GM21526 (cell line): Measurements from ENCODE around the gene EIF3A.
A peak's percentile ranks its signal among the peaks of the same experiment; 100 is the strongest.
"Not testable (repeated sequence)": the region's sequence is repeated elsewhere in the genome, so short reads cannot be mapped to it uniquely, and the experiment has no call there.

Experiments used
- ATAC-seq: cut with Tn5 transposase; IDR thresholded peaks from one replicate; pipeline ENCODE4 v1.9.1; 2021; ENCODE audit warnings: moderate library complexity; ENCODE audit not compliant: unreplicated experiment, low FRiP score

The EIF3A gene

DNA sequence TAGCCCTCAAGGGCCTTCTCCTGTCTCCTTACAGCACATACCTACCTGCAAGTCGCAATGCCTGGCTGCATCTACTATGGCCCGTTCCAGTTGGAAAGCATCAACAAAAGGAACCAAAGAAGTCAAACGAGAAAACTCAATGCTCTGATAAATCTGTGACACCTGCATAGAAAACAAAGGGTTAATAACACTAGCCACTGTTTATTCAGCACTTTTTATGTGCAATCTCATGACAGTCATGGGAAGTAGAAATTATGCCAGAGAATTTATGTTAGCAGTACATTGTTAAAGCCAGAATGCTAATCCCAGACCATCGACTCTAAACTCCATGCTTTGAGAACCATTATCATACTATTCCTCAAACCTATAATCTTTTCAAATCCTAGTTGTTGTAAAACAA lies 21.1 kb downstream of the EIF3A start:
- no peak for ATAC-seq

DNA sequence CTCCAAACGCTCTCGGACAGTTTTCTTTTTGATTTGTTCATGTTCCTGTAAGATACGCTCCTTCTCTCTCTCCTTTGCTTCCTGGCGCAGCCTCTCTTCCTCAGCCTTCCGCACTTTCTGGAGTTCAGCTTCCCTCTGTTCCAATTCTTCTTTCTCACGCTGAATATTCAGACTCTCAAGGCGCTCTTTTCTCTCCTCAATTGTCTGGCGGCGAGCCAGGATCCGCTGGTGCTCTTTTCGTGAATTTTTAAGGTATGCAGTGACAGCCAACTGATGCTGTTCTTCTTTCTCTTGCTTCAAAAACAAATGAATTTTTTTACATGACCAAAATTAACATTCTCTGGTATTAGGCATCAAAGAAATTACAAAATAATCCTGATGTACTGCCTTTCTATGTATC lies 22.6 kb downstream of the EIF3A start:
- no peak for ATAC-seq

DNA sequence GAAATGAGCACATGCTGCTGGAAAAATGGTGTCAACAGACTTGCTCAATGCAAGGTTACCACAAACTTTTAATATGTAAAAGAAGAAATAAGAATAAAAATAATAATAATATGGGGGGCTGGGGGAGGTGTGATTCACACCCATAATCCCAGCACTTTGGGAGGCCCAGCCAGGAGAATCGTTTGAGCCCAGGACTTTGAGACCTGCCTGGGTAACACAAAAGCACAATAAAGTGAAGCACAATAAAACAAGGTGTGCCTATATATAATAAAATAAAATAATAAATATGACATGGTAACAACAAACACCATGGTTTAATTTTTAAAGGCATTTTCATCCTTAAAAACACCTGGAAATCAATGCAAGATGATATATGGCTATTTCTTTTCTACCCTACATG lies 25.1 kb downstream of the EIF3A start:
- no peak for ATAC-seq

DNA sequence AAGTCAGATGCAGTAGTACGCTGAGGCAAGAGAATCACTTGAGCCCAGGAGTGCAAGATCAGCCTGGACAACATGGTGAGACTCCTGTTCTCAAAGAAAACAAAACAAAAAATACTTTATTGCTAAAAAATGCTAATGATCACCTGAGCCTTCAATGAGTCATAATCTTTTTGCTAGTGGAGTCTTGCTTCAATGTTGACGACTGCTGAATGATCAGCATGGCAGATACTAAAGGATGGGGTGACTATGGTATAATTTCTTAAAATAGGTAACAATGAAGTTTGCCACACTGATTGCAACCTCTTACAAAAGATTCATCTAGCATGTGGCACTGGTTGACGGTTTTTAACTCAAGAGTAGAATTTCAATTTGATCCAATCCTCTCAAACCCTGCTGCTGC lies 28.8 kb downstream of the EIF3A start:
- ATAC-seq, result no peak

DNA sequence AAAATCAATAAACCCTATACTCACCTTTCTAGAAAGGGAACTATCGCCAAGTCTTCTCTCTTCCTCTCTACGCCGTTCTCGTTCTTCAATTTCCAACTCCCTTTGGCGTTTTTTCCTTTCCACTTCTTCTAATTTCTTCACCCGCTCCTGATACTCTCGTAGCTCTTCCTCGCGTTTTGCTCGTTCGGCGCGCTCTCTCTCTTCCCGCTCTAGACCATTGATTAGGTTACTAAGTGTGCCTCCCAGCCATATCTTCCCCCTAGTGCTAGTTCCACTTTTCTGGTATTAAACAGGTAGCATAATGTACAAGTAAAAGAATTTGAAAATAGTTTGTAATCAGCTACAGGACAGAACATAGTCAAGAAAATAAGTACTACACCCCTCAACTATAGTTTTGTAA lies 30.8 kb downstream of the EIF3A start:
- no peak for ATAC-seq

DNA sequence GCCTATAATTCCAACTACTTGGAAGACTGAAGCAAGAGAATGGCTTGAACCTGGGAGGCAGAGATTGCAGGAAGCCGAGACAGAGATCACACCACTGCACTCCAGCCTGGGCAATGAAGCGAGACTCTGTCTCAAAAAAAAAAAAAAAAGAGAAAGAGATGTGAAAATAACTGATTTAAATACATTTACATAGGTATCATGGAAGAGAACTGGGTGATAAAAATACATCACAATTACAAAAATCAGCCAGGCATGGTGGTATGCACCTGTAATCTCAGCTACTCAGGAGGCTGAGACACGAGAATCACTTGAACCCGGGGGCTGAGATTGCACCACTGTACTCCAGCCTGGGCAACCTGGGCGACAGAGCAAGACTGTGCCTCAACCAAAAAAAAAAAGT lies 31.3 kb downstream of the EIF3A start:
- ATAC-seq, result no peak

DNA sequence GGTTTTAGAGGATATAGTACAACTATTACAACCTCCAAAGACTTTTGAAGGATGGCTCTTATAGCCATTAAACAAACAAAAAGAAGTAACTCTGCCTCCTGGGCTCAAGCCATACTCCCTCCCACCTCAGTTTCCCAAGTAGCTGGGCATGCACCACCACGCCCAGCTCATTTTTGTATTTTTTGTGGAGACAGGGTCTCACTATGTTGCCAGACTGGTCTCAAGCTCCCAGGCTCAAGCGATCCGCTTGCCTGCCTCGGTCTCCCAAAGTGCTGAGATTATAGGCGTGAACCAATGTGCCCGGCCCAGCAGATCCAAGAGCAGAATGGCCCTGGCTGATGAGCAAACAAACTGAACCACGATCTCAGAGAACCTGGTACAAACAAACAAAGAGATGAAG lies 35.1 kb downstream of the EIF3A start:
- ATAC-seq, result no peak

DNA sequence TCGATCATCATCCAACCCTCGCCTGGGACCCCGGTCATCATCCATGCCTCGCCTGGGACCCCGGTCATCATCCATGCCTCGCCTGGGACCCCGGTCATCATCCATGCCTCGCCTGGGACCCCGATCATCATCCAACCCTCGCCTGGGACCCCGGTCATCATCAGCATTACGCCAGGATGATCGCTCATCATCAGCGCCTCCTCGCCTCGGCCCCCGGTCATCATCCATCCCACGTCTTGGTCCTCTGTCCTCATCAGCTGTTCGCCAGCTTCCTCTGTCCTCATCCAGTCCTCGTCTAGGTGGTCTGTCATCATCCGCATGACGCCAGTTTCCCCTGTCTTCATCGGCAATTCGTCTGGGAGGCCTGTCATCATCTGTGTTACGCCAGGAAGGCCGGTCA lies 38.4 kb downstream of the EIF3A start:
- no peak for ATAC-seq

DNA sequence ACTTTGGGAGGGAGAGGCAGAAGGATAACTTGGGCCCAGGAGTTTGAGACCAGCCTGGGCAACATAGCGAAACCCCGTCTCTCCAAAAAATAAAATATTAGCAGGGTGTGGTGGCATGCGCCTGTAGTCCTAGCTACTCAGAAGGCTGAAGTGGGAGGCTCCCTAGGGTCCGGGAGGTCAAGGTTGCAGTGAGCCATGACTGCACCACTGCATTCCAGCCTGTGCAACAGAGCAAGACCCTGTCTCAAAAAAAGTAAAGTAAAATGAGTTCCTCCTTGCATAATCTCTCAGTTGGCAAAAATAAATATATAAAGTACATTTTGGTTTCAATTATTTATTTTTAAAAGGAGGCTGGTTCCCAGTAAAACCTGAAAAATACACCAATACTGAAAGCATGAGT lies 39.3 kb downstream of the EIF3A start:
- no peak for ATAC-seq

DNA sequence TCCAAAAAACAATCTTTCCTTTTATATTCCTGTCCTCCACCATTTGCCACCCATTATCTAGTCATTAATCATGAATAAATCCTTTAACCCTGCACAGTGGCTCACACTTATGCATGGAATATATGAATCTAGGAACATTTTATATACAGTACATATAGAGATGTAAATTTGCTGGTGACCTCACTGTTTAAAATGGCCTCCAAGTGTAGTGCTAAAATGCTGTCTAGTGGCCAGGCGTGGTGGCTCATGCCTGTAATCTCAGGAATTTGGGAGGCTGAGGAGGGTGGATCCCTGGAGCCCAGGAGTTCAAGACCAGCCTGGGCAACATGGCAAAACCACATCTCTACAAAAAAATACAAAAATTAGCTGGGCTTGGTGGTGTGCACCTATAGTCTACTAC lies 41.5 kb downstream of the EIF3A start:
- no peak for ATAC-seq

DNA sequence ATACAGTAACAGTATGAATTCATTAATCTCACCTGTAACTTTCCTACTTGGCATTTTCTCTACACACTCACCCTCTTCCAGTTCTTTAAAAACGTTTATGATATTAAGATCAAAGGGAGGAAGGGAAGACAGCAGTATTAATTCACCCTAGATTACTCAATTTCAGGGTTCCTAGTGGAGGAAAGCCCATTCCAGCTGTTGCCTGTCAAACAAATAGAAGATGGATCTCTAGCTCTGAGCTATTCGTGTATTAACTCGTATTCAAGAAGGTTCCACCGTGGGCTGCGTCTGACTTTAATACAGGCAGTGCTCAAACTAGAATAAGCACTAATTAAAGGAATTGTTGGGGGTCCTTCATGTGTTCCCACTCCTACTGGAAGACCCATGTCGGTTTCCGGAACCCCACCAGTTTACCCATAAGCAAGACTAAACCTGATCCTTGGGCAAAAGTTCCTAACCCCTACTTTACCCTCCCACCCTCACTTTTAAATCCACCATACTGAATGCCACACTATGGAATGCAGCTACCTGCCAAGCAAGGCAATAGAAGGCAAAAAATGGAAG lies 49.0 kb downstream of the EIF3A start:
- no peak for ATAC-seq

DNA sequence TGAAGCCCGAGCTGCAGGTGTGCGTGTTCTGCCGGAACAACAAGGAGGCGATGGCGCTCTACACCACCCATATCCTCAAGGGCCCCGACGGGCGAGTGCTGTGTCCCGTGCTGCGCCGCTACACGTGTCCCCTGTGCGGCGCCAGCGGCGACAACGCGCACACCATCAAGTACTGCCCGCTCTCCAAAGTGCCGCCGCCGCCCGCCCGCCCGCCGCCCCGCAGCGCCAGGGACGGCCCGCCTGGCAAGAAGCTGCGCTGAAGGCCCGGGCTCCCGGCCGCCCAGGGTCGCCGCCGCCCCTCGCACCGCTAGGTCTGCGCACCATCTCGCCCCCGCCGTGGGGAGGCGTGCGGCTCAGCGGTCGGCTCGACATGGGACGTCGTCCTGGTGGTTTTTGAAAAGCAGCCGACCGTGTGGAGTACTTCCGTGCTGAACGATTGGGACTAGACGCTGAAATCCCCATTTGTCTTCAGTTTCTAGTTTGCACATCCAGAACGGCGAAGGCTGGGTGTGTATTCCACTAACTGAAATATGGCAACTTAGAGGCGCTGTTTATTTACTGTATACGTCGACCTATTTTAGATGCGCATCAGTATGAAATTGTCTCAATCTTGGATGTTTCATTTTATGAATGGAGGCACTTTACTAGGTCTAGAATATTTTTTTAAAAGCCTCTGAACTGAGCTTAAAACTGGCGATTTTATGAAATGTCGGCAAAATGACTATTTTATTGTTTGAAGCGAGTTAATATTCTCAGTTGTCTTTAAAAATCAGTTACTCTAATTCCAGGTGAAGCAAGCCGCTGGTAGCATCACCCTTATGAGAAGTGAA lies 50.0 kb downstream of the EIF3A start:
- ATAC-seq, result peak; percentile 47

DNA sequence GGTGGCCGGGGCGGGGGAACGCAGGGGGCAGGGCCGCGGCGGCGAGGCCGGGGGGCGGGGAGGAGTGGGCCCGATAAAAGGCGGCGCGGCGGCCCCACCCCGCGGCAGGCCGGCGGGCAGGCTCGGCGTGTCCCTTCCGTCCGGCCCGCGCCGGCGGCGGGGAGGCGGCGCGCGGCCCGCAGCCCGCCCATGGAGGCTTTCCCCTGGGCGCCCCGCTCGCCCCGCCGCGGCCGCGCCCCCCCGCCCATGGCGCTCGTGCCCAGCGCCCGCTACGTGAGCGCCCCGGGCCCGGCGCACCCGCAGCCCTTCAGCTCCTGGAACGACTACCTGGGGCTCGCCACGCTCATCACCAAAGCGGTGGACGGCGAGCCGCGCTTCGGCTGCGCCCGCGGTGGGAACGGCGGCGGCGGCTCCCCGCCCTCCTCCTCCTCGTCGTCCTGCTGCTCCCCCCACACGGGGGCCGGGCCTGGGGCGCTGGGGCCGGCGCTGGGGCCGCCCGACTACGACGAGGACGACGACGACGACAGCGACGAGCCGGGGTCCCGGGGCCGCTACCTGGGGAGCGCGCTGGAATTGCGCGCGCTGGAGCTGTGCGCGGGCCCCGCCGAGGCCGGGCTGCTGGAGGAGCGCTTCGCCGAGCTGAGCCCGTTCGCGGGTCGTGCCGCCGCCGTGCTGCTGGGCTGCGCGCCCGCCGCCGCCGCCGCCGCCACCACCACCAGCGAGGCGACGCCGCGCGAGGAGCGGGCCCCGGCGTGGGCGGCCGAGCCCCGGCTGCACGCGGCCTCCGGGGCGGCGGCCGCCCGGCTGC lies 50.8 kb downstream of the EIF3A start, which contains the start of gene NANOS1:
Gene NANOS1 (plus strand): TSS at position 102 of the 808 bp plus-strand sequence. CDS start 88 bp downstream, at position 190.
- peak; percentile 23 for ATAC-seq

DNA sequence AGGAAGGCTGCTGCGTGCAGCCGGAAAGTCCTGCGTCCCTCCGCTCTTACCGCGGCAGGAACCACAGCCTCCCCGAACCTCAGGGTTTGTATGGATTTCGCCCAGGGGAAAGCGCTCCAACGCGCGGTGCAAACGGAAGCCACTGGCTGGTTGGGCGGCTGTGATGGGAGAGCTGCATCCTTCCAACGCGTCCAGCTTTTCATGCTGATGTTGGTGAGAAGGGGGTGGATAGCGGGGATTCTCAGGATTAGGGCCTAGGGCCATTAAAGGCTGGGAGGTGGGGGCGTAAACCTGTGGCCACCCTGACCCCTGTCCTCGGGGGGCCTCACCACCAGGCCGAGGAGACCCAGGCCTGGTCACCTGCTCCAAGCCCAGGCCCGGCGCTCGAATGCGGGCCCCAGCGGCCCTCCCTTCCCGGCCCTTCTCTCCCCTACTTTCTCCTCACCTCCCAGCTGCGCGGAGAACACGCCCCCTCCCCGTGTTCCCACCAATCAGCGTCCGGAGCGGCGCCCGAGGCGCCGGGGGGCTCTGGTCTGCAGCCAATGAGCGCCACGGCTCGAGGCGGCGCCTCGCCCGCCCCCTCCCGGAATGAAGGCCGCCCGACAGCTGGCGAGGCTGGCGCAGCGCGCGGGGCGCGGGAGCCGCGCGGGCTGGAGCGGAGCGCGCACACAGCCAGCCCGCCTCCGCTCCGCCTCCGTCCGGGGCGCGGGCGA lies 51.6 kb downstream of the EIF3A start:
- ATAC-seq, result peak; percentile 60

DNA sequence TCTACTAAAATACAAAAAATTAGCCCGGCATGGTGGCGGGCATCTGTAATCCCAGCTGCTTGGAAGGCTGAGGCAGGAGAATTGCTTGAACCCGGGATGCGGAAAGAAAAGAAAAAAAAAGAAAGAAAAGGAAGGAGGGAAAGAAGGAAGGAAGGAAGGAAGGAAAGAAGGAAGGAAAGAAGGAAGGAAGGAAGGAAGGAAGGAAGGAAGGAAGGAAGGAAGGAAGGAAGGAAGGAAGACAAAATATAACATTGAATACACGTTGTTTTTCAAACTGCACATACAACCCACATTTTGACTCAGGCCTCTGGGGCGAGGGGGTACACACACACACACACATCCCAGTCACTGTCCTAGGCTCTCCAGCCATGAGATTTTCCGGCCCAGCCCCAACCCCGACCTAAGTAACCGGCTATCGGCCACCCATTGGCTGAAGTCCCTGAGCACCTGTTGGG lies 52.1 kb downstream of the EIF3A start:
- not testable (repeated sequence) for ATAC-seq

DNA sequence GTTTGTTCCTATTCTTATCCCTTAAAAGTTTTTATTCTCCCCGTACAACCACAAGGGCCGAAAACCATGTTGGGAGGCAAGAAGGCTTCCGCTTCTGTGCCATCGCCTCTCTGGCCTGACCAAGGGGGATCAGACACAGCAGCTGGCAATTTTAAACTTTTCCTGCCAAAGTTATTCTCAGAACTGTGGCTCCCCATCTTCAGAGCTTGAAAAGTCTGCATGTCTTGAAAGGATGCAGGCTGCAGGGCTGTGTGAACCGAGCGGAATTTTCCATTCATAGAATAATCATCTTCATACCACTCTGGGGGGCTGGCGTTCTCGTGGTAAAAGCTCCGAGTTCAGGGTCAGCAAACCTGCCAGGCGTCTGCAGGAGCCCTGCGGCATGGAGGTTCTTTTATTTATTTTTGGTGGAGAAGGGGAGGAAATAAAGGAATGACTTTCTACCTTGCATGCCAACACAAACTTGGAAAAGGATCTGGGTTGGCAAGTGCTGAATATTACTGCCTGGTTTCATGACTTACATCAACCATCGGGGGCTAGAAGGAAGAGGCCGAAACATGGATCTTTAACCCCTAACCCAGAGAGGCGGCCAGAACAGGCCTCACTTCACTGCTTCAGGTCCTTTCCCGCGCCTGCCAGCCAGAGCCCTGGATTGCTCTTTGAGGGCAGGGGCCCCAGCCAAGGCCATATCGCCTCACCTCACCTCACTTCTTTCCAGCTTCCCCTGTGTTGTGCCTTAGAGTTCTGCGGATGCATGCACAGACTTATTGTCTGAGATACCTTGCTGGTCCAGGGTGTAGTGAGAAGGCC lies 54.1 kb downstream of the EIF3A start:
- ATAC-seq, result no peak

DNA sequence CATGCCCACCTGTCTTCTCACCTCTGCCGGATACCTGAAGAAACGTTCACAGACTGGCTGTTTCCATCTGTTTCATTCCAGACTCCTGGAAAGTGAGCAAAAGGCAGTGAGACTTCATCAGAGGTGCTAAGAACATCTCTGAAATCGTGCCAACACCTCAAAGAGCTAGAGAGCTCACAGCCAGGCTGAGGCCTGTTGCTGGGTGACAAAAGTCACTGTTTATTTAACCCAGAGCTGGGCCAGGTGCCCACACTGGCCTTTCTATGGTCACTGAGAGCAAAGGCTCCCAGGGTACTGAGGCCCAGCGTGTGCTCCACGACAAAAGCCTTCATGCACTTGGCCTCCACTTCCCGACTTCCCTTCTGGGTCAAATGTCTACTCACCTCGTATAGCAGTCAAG lies 54.8 kb downstream of the EIF3A start:
- ATAC-seq, result no peak

DNA sequence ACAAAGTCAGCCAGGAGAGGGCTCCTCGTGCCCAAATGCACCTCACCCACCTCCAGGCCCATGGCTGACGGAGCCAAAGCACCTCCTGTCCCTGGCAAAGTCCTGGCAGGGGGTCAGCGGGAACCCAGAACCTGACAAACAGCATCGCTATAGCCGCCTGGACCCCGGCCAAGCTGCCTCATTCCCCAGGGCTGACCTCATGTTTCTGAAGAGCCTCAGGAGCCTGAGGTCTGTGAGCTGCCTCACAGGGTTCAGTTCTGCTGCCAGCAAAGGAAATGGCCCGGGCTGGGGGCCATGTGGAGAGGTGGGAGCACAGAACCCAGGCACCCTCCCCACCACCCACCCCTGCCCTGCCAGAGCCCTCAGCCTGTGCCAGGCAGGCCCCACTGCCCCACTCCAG lies 55.3 kb downstream of the EIF3A start:
- no peak for ATAC-seq

DNA sequence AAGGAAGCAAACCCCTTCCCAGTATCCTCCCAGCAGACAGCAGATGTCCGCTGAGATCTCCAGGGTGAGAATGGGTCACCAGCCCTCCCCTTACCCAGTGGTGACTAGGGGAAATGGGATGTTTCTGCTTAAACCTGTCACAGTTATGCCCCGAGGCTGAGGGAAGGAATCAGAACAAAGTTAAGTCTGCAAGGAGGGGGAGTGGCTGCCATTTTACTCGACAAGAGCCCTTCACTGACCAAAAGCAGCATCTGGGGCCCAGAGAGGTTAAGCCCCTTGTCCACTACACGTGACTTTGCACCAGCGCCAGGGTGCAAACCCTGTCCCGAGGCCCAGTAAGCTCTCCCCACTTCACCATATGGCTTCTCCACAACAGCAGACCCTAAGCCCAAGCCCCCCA lies 55.7 kb downstream of the EIF3A start:
- ATAC-seq, result no peak

DNA sequence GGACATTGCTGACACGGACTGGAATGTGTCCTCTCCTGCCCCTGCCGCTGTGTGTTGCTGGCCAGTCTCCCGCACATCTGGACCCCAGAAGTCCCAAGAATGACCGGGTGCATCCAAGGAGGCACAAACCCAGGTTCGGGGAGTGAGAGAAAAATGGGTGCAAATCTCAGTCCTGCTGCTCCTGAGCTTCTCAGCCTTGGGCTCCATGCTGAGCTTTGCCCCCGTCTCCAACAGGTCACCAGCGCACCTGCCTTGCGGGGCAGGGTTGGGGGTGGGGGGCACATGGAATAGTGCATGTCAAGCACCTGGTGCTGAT lies 57.1 kb downstream of the EIF3A start:
- ATAC-seq, result no peak
